Loucy (cell line): ENCODE measurements around the gene ZNF385D.

Experiments used
- EZH2phosphoT487 ChIP-seq: fragments of 200-600 bp; IDR thresholded peaks from 2 replicates; pipeline ENCODE4 v1.6.1; 2018; ENCODE audit warnings: antibody characterized with exemption, mild to moderate bottlenecking, moderate library complexity, borderline replicate concordance
- TF ChIP-seq, protein P1 (sequence below): fragments of 200-600 bp; sonication (generic); conservative IDR thresholded peaks from 2 replicates; pipeline ENCODE4 v1.5.1; 2014; ENCODE audit warnings: mild to moderate bottlenecking, antibody characterized with exemption, low read length

DNA sequence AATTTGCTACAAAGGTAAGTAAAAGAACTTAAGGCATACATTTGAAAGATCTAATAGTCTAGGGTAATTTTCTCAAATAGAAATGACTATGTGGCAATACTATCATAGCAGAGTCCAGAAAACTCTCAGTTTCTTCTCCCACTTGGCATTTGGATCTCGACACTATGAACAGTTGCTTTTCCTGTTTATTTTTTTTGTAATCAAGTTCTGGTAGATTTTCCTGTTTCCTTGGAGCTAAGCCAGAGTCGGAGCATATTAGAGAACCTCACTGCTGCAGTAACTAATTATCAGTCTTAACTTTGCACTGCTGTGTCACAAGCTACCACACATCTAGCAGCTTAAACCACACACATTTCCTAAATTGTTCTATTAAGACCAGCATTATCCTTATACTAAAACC, 44.9 kb upstream of the ZNF385D start:
- no peak for TF ChIP-seq EZH2phosphoT487
- TF ChIP-seq, protein P1, sequence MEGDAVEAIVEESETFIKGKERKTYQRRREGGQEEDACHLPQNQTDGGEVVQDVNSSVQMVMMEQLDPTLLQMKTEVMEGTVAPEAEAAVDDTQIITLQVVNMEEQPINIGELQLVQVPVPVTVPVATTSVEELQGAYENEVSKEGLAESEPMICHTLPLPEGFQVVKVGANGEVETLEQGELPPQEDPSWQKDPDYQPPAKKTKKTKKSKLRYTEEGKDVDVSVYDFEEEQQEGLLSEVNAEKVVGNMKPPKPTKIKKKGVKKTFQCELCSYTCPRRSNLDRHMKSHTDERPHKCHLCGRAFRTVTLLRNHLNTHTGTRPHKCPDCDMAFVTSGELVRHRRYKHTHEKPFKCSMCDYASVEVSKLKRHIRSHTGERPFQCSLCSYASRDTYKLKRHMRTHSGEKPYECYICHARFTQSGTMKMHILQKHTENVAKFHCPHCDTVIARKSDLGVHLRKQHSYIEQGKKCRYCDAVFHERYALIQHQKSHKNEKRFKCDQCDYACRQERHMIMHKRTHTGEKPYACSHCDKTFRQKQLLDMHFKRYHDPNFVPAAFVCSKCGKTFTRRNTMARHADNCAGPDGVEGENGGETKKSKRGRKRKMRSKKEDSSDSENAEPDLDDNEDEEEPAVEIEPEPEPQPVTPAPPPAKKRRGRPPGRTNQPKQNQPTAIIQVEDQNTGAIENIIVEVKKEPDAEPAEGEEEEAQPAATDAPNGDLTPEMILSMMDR, result no peak
